Measurements from ENCODE around the gene IPO8. TPM values are rescaled to one million over a fixed set of nuclear protein-coding genes. Genes with fewer than 3 reads are reported as not detected.

Gene IPO8
- total RNA-seq, 1 experiment from 2014 or later: 48.0 TPM

DNA sequence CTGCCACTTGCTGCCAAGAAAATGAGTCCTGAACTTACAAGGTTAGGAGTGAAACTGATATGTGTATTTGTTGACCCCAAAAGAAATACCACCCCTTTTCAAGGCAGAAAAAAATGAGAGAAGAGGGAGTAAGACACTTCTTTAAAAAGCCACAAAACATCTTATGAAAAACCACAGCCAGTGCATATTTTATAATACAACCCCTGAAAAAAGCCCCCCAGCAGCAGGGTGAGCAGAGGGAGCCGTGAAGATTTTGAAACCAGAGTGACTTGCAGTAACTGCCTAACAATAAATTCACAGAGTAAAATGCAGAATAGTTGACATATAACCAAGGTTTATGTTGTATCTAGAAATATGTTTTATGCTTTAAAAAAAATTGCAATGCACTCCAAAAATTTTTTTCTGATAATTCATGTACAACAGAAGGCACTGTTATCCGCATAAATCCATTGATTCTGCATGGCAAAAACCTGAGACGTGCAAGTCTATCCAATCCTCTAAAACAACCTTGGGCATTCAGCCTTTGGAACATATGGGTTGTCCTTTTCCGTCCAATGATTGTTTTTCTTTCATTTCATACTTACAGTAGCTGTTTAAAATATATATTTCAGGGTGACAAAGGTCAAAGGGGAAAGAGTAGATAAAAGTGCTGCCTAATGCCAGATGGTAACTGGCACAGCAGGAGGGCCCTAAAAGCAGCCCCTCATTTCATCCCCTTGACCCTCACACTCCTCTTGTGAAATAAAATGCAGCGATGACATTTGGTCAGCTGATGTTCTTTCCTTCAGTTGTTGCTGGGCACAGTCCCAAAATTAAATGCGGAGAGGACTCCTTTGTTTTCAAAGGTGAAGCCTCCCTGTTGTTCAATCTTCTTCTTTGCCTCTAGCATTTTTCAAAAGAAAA is 65.3 kb downstream of the IPO8 start:
- Histone ChIP-seq H4K91ac (ENCODE audit: insufficient read length, low read depth, low read length) (no peak overlapping the region), H3K9ac (ENCODE audit: extremely low read depth, insufficient read length, low read length) (no peak overlapping the region), H2BK5ac (ENCODE audit: insufficient read length, low read length) (no peak overlapping the region), H2BK12ac (ENCODE audit: insufficient read length, low read depth, low read length) (no peak overlapping the region), H3K4me2 (ENCODE audit: insufficient read depth, insufficient read length, low read length) (no peak overlapping the region), H4K20me1 (ENCODE audit: control insufficient read depth, insufficient read depth, insufficient read length) (no peaks in the 10 kb centered on the region), H3K79me2 (ENCODE audit: insufficient read depth, low read length) (no peaks in the 10 kb centered on the region), H3K9me3 (ENCODE audit: control insufficient read depth, low read depth, low read length) (no peaks in the 10 kb centered on the region), H3K27me3 (ENCODE audit: insufficient read depth, low read length) (no peaks in the 10 kb centered on the region), H4K5ac (ENCODE audit: insufficient read length, low read depth, low read length) (no peak overlapping the region), H3K4me1 (ENCODE audit: insufficient read depth, low read length) (no peaks in the 10 kb centered on the region), H2BK20ac (ENCODE audit: low read depth, low read length, poor library complexity, severe bottlenecking) (no peak overlapping the region), H2AK5ac (ENCODE audit: insufficient read length, low read length) (no peak overlapping the region), H3T11ph (ENCODE audit: low read length) (no peak overlapping the region), H3K23me2 (ENCODE audit: insufficient read length, low read depth, low read length, poor library complexity, severe bottlenecking) (no peaks in the 10 kb centered on the region), H3K4ac (ENCODE audit: low read depth, low read length) (no peak overlapping the region), H2AFZ (ENCODE audit: low read length) (no peak overlapping the region), H3K27ac (ENCODE audit: insufficient read length, low read depth, low read length) (no peak overlapping the region), H3K18ac (ENCODE audit: insufficient read length, low read depth, low read length) (no peak overlapping the region), H3K23ac (ENCODE audit: insufficient read length, low read depth, low read length) (no peak overlapping the region), H4K8ac (replicated peaks; ENCODE audit: insufficient read length, low read depth, low read length) (no peak overlapping the region), H3K14ac (ENCODE audit: insufficient read depth, low read length) (no peak overlapping the region), H2BK15ac (ENCODE audit: low read depth, low read length) (no peak overlapping the region), H3K79me1 (ENCODE audit: insufficient read depth, low read depth, low read length, poor library complexity, severe bottlenecking) (no peaks in the 10 kb centered on the region), H2BK120ac (ENCODE audit: low read depth, low read length, poor library complexity, severe bottlenecking) (no peak overlapping the region), H3K56ac (ENCODE audit: insufficient read length, low read depth, low read length) (no peak overlapping the region)
- Mint-ChIP-seq H3K9me3 (no peaks in the 10 kb centered on the region), H3K27me3 (ENCODE audit: low read depth) (no peaks in the 10 kb centered on the region), H3K36me3 (ENCODE audit: insufficient read depth in 1 of 3, low read depth in 3 of 3) (peaks cover 2 to 34% (median 21%) of the 10 kb centered on the region in 3 experiments; a peak in 6 of 7 replicates), H3K4me3 (no peak overlapping the region), H3K27ac (peak overlapping the region in 1 of 3 experiments; percentile 81; a peak in 1 of 7 replicates), H3K4me1 (no peaks in the 10 kb centered on the region)
- TF ChIP-seq, protein P1, sequence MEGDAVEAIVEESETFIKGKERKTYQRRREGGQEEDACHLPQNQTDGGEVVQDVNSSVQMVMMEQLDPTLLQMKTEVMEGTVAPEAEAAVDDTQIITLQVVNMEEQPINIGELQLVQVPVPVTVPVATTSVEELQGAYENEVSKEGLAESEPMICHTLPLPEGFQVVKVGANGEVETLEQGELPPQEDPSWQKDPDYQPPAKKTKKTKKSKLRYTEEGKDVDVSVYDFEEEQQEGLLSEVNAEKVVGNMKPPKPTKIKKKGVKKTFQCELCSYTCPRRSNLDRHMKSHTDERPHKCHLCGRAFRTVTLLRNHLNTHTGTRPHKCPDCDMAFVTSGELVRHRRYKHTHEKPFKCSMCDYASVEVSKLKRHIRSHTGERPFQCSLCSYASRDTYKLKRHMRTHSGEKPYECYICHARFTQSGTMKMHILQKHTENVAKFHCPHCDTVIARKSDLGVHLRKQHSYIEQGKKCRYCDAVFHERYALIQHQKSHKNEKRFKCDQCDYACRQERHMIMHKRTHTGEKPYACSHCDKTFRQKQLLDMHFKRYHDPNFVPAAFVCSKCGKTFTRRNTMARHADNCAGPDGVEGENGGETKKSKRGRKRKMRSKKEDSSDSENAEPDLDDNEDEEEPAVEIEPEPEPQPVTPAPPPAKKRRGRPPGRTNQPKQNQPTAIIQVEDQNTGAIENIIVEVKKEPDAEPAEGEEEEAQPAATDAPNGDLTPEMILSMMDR (conservative IDR thresholded peaks at IDR 0.05): no peak
- no peak for DNase-seq
- no CpG with 5 or more reads among the region's 6 CpGs for WGBS (ENCODE audit: extremely low coverage, insufficient read length, low lambda C conversion rate)

Measured in H9 (cell line).